Measurements from ENCODE around the gene NOL3. TPM values are rescaled to one million over a fixed set of nuclear protein-coding genes. Genes with fewer than 3 reads are reported as not detected.

Gene NOL3
- total and polyA plus RNA-seq, 9 of the 15 experiments (the other 6 are each of a cell fraction or from before 2014, with no cell fraction given) = 0.45 to 14.0 (median 5.4) TPM

GRCh38 chr16:67155295-67156142 lies 14.8 kb upstream of the NOL3 start (continued):
- TF ChIP-seq THRA (IDR thresholded peaks at IDR 0.05) = no peak
- TF ChIP-seq CHD1 (IDR thresholded peaks at IDR 0.05; ENCODE audit: low read length) = no peak
- no peak for TF ChIP-seq ZNF224 (CRISPR knock-in tag; IDR thresholded peaks at IDR 0.05)
- no peak for TF ChIP-seq BRCA1 (IDR thresholded peaks at IDR 0.05)
- TF ChIP-seq BRCA1 (CRISPR knock-in tag; IDR thresholded peaks at IDR 0.05) = no peak
- TF ChIP-seq ZNF57 (CRISPR knock-in tag; IDR thresholded peaks at IDR 0.05) = no peak
- TF ChIP-seq, protein P1, sequence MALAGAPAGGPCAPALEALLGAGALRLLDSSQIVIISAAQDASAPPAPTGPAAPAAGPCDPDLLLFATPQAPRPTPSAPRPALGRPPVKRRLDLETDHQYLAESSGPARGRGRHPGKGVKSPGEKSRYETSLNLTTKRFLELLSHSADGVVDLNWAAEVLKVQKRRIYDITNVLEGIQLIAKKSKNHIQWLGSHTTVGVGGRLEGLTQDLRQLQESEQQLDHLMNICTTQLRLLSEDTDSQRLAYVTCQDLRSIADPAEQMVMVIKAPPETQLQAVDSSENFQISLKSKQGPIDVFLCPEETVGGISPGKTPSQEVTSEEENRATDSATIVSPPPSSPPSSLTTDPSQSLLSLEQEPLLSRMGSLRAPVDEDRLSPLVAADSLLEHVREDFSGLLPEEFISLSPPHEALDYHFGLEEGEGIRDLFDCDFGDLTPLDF (CRISPR knock-in tag; IDR thresholded peaks at IDR 0.05) = no peak
- no peak for TF ChIP-seq GMEB1 (CRISPR knock-in tag; IDR thresholded peaks at IDR 0.05)
- TF ChIP-seq RBBP5 (IDR thresholded peaks at IDR 0.05; ENCODE audit: borderline replicate concordance, insufficient read depth, low read length, poor library complexity, severe bottlenecking) = peak; percentile 41
